ENCODE results near the gene MYH7. TPM values are rescaled to one million over a fixed set of nuclear protein-coding genes. Genes with fewer than 3 reads are reported as not detected.

The MYH7 gene
- total RNA-seq, 1 experiment from 2014 or later = not detected

DNA sequence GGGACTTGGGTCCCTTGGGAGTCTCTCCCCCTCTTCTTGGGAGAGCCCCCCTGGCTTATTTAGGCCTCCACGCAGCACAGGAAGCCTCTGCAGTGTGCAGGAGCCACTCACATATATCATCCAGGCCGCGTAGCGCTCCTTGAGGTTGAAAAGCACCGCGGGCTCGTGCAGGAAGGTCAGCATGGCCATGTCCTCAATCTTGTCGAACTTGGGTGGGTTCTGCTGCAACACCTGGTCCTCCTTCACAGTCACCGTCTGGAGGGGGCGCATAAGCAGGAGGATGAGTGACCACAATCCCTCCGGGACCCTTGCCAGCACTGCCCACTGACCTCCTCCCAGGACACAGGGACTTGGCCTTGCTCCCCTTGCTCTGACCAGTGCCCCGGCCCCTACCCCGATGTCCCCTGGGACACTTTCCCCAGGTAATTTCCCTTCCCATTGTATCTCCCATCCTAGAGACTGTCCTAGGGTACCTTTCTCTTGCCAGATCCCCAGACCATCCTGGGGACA, 29.9 kb downstream of the MYH7 start:
- peaks cover 34% of the 10 kb centered on the region for H3K27me3 Mint-ChIP-seq (ENCODE audit: low read depth)
- POLR2A ChIA-PET = no interaction called here
- no peaks in the 10 kb centered on the region for H3K36me3 Mint-ChIP-seq
- H3K9me3 Mint-ChIP-seq = no peaks in the 10 kb centered on the region
- no peak overlapping the region for H3K4me3 Mint-ChIP-seq
- DNase-seq (ENCODE audit: low spot score) (no peak), ATAC-seq (no peak)
- peaks cover 2% of the 10 kb centered on the region; the same call in 1 of the 2 replicates for H3K4me1 Mint-ChIP-seq
- TF ChIP-seq, protein P1, sequence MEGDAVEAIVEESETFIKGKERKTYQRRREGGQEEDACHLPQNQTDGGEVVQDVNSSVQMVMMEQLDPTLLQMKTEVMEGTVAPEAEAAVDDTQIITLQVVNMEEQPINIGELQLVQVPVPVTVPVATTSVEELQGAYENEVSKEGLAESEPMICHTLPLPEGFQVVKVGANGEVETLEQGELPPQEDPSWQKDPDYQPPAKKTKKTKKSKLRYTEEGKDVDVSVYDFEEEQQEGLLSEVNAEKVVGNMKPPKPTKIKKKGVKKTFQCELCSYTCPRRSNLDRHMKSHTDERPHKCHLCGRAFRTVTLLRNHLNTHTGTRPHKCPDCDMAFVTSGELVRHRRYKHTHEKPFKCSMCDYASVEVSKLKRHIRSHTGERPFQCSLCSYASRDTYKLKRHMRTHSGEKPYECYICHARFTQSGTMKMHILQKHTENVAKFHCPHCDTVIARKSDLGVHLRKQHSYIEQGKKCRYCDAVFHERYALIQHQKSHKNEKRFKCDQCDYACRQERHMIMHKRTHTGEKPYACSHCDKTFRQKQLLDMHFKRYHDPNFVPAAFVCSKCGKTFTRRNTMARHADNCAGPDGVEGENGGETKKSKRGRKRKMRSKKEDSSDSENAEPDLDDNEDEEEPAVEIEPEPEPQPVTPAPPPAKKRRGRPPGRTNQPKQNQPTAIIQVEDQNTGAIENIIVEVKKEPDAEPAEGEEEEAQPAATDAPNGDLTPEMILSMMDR (IDR thresholded peaks at IDR 0.05) = no peak
- TF ChIP-seq GRHL2 (CRISPR knock-in tag; IDR thresholded peaks at IDR 0.05; ENCODE audit: insufficient replicate concordance, severe bottlenecking) (no peak), HMGA2 (CRISPR knock-in tag; IDR thresholded peaks at IDR 0.05) (no peak), NR3C1 (CRISPR knock-in tag; conservative IDR thresholded peaks at IDR 0.05; ENCODE audit: low read depth) (no peak), ZNF317 (CRISPR knock-in tag; IDR thresholded peaks at IDR 0.05; ENCODE audit: borderline replicate concordance, low read depth) (no peak), NR2C2 (CRISPR knock-in tag; IDR thresholded peaks at IDR 0.05) (no peak), ZNF281 (CRISPR knock-in tag; IDR thresholded peaks at IDR 0.05) (no peak), NR1H2 (CRISPR knock-in tag; IDR thresholded peaks at IDR 0.05) (no peak), ZNF219 (CRISPR knock-in tag; IDR thresholded peaks at IDR 0.05; ENCODE audit: borderline replicate concordance) (no peak), JAZF1 (CRISPR knock-in tag; IDR thresholded peaks at IDR 0.05) (no peak), ZNF416 (CRISPR knock-in tag; IDR thresholded peaks at IDR 0.05) (no peak), CBFB (CRISPR knock-in tag; IDR thresholded peaks at IDR 0.05; ENCODE audit: low read depth) (no peak), RORB (CRISPR knock-in tag; IDR thresholded peaks at IDR 0.05) (no peak), ATF2 (CRISPR knock-in tag; IDR thresholded peaks at IDR 0.05; ENCODE audit: borderline replicate concordance, low read depth) (no peak), MXD4 (CRISPR knock-in tag; IDR thresholded peaks at IDR 0.05; ENCODE audit: borderline replicate concordance) (no peak), ZNF138 (CRISPR knock-in tag; conservative IDR thresholded peaks at IDR 0.05) (no peak)
- TF ChIP-seq, protein P2, sequence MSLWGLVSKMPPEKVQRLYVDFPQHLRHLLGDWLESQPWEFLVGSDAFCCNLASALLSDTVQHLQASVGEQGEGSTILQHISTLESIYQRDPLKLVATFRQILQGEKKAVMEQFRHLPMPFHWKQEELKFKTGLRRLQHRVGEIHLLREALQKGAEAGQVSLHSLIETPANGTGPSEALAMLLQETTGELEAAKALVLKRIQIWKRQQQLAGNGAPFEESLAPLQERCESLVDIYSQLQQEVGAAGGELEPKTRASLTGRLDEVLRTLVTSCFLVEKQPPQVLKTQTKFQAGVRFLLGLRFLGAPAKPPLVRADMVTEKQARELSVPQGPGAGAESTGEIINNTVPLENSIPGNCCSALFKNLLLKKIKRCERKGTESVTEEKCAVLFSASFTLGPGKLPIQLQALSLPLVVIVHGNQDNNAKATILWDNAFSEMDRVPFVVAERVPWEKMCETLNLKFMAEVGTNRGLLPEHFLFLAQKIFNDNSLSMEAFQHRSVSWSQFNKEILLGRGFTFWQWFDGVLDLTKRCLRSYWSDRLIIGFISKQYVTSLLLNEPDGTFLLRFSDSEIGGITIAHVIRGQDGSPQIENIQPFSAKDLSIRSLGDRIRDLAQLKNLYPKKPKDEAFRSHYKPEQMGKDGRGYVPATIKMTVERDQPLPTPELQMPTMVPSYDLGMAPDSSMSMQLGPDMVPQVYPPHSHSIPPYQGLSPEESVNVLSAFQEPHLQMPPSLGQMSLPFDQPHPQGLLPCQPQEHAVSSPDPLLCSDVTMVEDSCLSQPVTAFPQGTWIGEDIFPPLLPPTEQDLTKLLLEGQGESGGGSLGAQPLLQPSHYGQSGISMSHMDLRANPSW (CRISPR knock-in tag; conservative IDR thresholded peaks at IDR 0.05; ENCODE audit: low read depth) = no peak
- TF ChIP-seq, protein P3, sequence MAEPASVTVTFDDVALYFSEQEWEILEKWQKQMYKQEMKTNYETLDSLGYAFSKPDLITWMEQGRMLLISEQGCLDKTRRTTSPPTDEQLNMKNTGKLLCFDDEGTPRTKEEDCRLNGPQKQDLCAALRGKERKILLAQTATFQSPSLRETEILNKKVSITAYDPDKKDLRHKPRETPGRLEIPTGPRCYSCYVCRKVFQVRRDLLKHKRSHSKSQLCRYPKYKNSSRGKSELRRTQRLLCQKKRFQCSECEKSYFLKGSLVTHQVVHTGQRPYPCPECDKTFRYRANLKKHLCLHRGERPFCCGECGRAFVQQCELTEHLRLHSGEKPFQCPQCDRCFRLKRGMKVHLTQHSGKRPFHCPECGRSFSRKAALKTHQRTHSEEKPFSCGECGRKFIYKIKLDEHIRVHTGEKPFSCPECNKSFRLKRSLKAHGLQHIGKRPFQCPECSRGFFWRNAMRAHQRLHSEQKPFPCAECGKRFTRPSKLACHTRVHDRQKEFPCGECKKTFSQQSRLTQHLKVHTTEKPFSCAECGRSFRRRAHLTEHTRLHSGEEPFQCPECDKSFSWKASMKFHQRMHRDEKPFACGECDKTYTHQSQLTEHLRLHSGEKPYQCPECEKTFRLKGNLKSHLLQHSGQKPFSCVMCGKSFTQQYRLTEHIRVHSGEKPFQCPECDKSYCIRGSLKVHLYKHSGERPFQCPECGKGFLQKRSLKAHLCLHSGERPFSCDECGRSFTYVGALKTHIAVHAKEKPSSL (CRISPR knock-in tag; conservative IDR thresholded peaks at IDR 0.05) = no peak
- TF ChIP-seq, protein P4, sequence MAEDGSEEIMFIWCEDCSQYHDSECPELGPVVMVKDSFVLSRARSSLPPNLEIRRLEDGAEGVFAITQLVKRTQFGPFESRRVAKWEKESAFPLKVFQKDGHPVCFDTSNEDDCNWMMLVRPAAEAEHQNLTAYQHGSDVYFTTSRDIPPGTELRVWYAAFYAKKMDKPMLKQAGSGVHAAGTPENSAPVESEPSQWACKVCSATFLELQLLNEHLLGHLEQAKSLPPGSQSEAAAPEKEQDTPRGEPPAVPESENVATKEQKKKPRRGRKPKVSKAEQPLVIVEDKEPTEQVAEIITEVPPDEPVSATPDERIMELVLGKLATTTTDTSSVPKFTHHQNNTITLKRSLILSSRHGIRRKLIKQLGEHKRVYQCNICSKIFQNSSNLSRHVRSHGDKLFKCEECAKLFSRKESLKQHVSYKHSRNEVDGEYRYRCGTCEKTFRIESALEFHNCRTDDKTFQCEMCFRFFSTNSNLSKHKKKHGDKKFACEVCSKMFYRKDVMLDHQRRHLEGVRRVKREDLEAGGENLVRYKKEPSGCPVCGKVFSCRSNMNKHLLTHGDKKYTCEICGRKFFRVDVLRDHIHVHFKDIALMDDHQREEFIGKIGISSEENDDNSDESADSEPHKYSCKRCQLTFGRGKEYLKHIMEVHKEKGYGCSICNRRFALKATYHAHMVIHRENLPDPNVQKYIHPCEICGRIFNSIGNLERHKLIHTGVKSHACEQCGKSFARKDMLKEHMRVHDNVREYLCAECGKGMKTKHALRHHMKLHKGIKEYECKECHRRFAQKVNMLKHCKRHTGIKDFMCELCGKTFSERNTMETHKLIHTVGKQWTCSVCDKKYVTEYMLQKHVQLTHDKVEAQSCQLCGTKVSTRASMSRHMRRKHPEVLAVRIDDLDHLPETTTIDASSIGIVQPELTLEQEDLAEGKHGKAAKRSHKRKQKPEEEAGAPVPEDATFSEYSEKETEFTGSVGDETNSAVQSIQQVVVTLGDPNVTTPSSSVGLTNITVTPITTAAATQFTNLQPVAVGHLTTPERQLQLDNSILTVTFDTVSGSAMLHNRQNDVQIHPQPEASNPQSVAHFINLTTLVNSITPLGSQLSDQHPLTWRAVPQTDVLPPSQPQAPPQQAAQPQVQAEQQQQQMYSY (CRISPR knock-in tag; IDR thresholded peaks at IDR 0.05) = no peak
- CTCF ChIA-PET = no interaction called here
- no peak overlapping the region for H3K27ac Mint-ChIP-seq

Data from WTC11 (cell line).